GM19467 (cell line): ENCODE results near the gene GRIN1.
A peak's percentile ranks its signal among the peaks of the same experiment; 100 is the strongest.

Experiments
- ATAC-seq: cut with Tn5 transposase; IDR thresholded peaks from one replicate; pipeline ENCODE4 v1.9.1; 2021; ENCODE audit warnings: mild to moderate bottlenecking, moderate library complexity; ENCODE audit not compliant: unreplicated experiment

Gene GRIN1

DNA sequence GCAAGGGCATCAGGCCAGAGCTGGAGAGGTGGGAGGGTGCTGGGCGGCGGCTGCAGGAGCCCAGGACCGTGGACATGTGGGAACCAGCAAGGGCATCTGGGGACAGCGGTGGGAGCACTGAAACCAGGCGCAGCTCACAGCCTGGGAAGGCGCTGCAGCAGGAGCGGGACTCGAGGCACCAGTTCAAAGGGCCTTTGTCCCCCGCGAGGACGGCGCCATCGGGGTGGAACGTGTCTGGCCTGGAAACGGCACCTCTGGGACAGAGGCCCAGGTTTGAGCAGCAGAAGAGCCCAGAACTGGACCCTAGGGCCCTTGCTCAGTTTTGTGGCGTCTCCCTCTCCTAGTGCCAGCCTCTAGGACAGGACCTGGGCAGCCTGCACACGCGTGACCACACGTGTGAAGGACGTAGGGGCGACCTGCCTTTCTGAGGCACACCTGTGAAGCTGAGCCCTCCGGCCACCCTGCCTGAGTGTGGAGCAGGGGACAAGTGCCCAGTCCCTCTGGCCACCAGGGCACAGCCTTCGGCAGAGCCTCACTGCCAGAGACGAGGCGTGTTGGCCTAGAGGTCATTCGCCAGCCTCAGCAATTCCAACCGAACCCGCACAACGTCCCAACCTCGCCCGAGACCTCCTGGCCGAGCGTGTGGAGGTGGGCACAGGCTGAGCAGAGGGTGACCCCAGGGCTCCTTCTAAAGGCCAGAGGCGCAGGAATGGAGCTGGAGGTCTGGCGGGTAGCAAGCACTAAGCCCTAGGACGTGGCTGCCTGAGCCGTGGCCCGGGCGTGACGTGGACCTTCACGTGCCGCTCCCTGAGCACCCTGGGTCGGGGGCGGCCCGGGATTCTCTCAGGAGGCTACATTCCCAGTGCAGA lies 35.1 kb downstream of the GRIN1 start:
- no peak for ATAC-seq

DNA sequence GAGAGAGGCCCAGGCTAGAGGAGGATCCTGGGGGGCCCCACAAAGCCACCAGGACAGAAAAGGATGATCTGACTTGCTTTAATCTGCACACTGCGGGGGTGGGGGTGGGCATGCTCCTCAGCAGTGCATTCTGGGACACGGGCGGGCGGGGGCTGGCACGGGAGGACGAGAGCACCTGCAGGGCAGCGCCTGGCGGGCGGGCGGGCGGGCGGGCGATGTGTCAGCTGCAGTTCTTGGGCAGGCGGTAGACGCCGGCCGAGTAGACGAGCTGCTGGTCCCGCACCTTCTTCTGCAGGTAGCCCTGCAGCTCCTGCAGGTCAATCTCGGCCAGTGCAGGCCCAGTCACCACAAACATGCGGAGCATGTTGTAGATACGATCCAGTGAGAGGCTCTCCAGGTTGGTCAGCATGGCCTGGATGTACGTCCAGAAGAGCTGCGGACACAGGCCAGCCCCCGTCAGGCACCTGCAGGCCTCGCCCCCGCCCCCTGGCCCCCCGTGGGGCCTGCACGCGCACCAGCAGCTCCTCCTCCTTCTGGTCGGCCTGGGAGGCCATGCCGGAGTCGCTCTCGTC lies 35.9 kb downstream of the GRIN1 start:
- no peak for ATAC-seq

DNA sequence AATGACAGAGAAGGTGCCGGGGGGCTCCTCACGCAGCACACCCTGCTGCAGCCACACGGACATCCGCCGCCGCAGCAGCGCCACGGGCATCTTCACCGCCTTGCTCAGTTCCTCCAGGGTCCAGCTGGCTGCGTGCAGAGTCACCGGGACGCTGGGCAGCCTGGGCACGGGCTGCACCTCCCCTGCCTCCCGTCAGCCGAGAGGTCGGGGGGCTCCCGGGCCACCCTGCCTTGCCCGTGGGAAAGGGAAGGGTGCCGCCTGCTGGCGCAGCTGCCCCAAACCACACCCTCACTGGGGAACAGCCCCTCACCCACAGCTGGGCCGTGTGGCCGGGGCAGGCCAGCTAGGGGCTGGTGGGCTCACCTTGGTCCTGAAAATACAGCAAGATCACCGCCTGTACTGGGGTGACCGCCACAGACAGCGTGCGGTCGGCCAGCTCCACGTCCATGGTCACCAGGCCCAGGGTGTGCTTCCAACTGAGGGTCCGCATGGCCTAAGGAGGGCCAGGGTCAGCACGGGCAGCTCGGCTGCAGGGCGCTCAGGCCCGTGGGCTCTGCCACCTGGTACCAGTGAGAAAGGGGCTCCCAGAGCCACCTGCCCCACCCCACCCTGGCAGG lies 36.5 kb downstream of the GRIN1 start:
- ATAC-seq: no peak

DNA sequence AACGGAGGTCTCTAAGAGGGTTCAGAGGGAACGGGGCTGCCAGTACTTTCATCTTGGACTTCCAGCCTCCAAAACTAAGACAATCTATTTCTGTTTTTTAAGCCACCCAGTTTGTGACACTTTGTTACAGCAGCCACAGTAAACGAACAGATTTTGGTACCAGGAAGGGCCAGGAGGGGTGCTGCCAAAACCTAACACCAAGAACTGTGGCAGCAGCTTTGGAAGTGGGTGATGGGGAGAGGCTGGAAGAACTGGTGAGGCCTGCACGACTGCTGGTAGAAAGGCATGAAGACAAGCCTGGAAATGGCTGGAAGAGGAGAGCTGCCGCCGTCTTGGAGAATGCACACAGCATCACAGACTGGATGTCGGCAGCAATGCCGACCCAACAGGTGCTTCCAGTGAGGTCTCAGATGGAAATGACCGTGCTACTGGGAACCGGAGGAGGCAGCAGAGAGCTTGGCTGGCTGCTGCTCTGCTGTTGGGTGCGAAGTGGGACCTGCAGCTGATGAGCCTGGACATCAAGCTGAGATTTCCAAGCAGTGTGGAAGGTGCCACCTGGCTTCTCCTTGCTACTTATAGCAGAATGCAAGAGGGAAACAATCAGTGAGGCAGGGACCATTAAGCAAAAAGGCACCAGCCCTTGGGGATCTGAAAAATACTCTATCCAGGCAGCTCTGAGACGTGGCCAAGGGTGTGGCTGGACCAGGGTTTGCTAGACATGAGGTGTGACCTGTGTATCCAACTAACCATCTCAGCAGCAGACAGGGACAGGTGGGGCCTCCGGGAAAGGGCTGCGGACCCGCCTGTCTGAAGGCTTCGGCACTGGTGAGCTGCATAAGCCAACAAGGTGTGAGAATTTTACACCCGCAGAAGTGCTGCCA lies 37.6 kb downstream of the GRIN1 start:
- no peak for ATAC-seq

DNA sequence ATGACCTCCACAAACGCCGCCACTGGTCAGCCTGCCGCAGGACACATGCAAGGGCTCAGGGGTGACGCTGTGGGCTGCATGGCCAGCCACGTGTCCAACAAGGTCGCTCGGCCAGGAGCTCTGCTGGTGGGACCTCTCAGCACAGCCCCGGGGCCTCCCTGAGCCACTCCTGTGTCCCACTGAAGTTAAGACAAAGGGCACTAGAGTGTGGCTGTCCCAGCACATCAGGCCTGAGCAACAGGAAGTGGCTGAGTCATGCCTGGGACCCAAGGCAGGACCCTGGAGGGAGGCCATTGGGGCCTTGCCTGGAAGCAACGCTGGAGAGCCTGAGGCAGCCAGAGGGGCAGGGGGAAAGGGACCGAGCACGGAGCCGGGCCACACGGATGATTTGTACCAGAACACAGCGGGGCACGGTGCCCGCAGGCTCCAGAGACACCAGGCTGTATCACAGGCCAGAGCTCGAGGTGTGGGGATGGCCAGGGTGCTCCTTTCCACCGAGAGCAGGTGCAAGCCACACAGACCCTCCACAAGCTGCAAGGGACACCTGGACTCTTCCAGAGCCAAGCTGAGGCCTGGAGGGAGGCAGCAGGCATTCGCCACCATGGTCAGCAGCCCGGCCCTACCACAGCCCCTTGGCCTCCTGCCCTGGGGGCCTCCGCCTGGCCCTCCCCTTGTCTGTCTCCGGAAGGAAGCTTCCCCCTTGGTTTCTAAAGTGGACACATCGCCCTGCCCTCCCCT lies 39.4 kb downstream of the GRIN1 start:
- ATAC-seq: no peak

DNA sequence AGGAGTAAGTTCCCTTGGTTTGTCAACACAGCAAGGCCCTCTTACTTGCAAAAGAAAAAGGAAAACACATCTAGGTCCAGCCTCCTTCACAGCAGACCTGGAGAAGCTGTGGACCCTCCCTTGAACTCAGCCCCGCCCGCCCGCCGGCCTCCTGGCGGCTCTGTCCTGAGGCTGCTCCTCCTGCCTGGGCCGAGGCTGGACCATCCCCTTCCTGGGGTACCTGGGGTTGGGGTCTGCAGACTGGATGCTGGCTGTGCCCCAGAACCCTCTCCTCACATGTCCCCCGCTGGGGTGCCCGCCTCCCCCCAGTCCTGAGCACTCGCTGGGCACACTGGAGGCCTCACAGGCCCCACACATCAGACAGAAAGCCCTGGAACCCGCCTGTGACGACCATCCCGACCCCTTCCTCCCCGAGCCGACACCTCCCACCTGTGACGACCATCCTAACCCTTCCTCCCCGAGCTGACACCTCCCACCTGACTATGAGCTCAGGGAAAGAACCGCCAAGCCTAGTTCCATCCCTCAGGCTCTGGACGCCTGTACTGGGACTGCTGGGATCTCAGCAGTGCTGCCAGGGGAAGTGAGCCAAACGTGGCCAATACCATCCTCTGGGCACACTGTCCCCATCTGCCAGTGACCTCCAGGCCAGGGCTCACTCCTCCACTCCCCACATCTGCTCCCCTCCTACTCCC lies 40.1 kb downstream of the GRIN1 start:
- ATAC-seq: no peak

DNA sequence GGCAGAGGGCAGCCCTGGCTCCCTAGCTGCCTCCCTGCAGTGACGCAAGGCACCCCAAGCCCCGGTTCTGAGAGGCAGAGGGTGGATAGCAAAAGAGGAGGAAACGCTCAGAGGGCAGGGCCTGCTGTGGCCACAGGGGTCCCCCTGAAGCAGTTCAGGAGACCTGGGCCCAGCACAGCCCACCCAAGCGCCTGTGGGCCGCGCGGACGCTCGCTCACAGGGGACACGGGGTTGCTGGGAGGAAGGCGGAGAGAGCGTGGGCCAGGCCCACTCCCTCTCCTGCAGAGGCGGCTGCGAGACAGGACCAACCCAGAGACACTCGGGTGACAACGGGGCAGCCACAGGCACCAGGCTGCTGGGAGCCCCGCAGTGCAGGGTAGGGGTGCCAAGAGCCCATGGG lies 40.8 kb downstream of the GRIN1 start:
- ATAC-seq: no peak

DNA sequence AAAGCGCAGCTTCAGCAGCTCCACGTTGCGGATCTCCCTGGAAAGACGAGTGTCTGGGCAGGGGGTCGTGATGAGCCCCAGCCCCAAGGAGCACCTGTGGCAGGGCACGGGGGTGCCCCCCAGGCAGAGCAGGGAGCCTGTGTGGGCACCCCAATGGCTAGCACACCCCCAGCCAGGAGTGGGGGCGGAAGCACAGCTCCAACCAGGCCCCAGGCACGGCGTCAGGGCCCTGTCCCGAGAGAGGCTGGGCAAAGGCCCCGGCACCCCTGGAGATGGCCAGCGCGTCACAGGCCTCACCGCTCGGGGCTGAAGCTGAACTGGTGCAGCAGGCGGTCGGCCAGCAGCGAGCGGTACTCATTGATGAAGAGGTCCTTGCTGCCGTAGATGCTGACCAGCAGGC lies 41.5 kb downstream of the GRIN1 start:
- no peak for ATAC-seq

DNA sequence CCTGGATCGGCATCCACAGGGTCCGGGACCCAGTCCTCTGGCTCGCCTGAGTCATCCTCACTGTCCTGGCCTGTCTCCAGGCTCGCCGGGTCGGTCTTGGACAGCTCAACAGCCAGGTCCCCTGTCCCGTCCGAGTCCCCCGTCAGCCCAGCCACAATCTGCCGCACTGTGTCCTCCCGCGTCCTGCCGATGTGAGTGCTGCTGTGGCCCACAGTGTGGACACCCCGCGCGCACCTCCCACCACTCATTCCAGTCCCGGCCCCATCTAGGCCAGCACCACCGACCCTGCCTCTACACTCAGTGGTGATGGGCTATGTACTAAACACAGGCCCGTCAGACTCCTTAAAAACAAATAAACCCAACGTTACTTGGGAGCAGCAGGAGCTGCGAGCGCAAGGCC lies 42.7 kb downstream of the GRIN1 start:
- ATAC-seq: no peak

DNA sequence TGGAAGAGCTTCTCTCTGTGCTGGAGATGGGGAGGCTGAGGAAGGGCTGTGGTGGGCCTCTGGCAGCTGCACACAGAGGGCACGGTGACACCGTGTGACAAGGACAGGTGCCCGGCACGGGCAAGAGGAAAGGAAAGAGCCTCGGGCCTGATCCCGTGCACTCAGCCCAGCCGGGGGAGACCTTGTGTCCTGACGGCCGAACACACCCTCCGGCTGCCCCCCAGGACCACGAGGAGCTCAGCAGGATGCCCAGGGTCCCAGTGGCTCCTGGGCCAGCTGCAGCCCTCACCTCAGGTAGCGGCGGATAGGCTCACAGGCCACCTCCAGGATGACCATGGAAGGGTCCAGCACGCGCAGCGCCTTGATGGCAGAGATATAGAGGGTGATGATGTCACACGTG lies 43.9 kb downstream of the GRIN1 start:
- ATAC-seq: no peak

DNA sequence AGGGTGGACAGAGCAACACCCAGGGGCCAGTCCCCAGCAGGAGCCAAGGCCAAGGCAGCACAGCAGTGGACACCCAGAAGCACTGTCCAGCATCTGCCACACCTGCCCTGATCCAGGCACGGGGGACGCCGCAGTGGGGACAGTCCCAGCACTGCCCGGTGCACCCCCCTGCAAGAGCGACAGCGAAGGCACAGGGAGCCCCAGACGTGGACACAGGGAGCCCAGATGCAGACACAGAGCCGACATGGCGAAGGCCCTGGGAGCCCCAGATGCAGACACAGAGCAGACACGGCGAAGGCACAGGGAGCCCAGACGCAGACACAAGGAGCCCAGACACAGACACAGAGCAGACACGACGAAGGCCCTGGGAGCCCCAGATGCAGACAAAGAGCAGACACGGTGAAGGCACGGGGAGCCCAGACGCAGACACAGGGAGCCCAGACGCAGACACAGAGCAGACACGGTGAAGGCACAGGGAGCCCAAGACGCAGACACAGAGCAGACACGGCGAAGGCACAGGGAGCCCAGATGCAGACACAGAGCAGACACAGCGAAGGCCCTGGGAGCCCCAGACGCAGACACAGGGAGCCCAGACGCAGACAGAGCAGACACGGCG lies 45.1 kb downstream of the GRIN1 start:
- no peak for ATAC-seq

DNA sequence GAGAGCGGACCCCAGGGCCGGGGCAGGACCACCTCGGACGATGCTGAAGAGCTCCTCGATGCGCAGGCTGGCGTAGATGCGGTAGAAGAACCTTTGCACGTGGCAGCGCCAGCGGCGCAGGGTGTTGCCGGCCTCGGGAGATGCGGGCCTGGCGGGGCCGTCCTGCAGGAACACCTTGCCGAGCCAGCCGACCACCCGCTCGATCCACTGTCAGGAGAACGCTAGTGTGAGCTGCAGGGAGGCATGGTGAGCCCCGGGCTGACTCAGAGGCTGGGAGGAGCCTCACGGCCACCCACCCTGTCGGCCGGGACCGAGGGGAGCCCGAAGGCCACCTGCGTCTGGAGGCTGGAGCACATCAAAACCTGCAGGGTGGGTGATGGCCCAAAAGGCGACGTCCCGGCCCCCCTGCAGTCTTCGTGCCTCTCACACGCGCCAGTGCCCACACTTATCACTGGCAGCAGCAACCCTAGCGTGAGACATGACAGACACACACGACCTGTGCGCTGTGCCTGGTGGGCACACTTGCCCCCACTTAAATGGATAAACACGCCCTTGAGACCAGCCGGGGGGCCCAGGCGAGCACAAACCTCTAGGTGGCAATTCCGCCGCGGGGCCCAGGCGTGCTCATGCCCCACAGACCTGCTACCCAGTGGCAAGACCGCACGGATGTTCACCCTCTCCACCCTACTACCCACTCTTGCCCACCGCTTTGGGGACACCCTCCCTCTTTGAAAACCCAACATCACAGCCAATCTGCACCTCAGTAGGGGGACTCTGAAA lies 46.1 kb downstream of the GRIN1 start:
- ATAC-seq: no peak

DNA sequence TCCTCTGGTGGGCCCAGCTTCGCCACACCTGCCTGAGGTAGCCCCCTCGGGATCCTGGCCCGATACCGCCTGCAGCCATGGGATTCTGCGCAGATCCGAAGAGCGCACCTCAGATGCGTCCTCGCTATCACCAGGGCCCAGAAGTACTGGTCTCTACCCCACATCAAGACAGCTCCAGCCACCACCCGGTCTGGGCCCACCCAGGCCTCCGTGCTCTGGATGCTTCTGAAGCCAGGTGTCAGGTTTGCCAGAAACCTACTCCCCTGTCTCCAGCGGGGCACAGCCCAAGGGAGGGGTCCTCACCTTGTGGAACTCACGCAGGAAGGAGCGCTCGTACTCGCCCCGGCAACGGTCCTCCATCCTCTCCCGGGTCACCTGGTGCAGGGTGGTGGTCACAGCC lies 47.0 kb downstream of the GRIN1 start:
- ATAC-seq: no peak

DNA sequence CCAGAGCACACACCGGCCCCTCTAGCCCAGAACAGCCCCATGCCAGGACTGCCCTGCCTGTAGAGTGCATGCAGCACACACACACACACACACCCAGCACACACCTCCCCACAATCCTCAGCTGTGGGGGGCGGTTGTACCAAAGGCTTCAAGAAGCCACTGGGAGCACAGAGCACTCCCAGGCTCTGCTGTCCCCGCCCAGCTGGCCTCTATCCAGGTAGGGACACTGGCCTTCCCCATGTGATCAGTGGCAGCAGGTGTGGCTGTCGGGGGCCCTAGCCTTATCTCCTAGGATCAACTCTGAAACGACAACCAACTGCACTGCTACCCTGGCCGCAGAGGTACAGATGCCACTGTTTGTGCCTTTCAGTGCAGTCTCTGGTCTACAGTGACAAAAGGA lies 47.4 kb downstream of the GRIN1 start:
- ATAC-seq: no peak

DNA sequence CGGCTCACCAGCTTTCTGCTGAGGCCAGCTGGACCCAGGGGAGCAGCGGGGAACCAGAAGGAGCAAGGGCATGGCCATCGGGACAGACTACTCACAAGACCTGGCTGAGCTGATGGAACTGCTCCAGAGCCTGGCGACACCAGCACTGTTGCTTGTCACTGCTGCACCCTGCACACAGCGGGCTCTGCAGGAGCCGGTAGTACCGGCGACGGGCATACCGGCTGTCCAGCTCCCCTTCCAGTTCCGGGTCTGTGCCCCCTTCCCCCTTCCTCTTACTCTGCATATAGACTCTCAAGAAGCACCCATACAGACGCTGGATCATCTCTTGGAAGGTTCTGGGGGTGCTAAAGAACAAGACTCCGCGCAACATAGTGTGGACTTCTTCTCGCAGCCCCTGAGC lies 48.4 kb downstream of the GRIN1 start:
- no peak for ATAC-seq

DNA sequence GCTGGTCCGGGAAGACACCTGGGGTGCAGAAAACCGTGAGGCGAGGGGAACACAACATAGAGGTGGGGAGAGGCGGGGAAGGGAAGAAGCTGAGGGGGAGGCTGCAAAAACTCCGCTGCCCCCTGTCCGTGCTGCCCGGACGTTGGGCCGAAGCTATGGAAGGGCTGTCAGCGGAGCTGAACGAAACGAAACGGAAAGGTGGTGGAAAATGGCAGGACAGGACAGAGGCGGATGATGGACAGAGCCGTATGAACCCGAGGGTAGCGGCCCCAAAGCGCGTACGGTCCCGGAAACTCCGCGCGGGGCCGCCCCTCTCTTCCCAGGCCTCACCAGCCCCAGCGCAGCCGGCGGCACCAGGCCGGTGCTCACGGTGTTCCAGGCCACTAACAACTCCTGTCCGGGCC lies 49.1 kb downstream of the GRIN1 start:
- no peak for ATAC-seq

DNA sequence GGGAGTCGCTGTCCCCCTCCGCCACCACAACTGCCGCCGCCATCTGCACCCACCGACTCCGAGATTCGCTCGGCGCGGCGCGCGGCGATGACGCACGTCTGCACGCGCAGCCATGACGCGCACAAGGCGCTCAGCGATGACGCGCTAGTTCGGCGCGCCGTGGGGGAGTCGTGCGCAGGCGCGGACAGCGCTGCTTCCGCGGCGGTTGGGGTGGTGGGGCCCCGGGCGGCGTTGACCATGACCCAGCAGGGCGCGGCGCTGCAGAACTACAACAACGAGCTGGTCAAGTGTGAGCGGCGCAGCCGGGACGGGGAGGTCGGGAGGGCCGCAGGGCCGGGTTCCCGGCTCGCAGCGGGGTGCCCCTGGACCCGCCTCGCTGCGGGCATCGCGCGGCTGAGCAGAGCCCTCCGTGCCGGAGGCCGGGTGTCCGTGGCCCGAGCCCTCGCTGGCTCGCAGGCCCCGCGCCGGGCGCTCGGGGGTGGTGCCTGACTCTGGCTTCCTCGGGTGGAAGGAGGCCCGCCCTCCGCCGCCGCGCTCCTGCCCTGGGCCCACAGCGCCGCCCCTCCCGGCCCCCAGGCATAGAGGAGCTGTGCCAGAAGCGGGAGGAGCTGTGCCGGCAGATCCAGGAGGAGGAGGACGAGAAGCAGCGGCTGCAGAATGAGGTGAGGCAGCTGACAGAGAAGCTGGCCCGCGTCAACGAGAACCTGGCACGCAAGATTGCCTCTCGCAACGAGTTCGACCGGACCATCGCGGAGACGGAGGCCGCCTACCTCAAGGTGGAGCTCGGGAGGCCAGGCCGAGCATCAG lies 49.7 kb downstream of the GRIN1 start, which contains the start of the genes ANAPC2 and SSNA1:
Gene ANAPC2, minus strand, starts transcription at position 71 of the 807 bp plus-strand sequence. Its CDS starts 28 bp downstream, at position 43.
Gene SSNA1, plus strand, starts transcription at position 187 of the 807 bp plus-strand sequence. Its CDS starts 51 bp downstream, at position 238.
- ATAC-seq: peak; percentile 74
